ENCODE data around the gene SEMA3E.

SEMA3E gene

DNA sequence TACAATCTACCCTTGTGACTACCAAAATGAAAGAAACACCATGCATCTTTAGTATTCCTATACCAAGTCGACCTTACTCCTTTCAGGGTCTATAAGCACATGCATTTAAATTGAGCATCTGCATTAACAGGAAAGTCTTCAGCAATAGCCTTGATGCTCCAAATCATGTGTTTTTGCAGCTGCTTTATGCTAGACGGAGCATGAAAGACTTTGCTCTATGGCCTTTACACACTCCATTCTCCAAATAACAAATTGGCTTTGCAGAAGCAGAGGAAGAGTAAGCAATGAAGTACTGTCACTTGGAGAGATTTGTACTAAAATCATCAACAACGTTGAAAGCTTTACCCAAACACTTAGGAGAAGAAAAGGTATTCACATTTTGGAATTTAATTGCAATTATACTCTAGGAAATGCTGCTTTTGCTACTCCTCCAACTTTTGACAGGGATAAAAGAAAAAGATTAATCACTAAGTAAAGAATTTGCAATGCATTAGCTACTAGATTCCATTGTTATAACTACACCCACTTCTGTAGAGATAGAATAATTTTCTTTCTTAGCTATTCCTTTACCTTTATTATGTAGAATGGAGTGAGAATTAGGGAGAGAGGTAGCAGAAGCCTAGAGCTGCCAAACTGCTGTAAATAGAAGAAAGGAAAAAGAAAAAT is 131.8 kb downstream of the SEMA3E start:
- WGBS (ENCODE audit: insufficient coverage) = no CpG with 5 or more reads among the region's 3 CpGs
- Histone ChIP-seq H3K27ac (ENCODE audit: insufficient read depth in 1 of 2, low read depth in 1 of 2, low read length in 2 of 2, poor library complexity in 1 of 2, severe bottlenecking in 2 of 2) (no peak overlapping the region), H3K27me3 (replicated peaks in 2 of 5; ENCODE audit: control insufficient read depth in 4 of 5, insufficient read depth in 5 of 5, low read length in 4 of 5) (peaks cover 0 to 3% (median 0%) of the 10 kb centered on the region in 5 experiments), H3K9me3 (ENCODE audit: control extremely low read depth in 1 of 5, control insufficient read depth in 4 of 5, insufficient read depth in 2 of 5, low read depth in 1 of 5, low read length in 4 of 5) (no peaks in the 10 kb centered on the region), H3K4me3 (ENCODE audit: control insufficient read depth in 1 of 7, extremely low read depth in 1 of 7, insufficient read depth in 4 of 7, low read depth in 2 of 7, low read length in 6 of 7) (no peak overlapping the region), H3K4me1 (ENCODE audit: control extremely low read depth in 1 of 4, control insufficient read depth in 4 of 4, insufficient read depth in 4 of 4, low read length in 3 of 4) (peaks cover 0 to 2% (median 0%) of the 10 kb centered on the region in 4 experiments), H3K36me3 (ENCODE audit: control insufficient read depth in 4 of 4, insufficient read depth in 4 of 4, low read length in 3 of 4) (no peaks in the 10 kb centered on the region)
- POLR2A ChIA-PET = no interaction called here
- DNase-seq = no peak
- CTCF ChIA-PET = no interaction called here

DNA sequence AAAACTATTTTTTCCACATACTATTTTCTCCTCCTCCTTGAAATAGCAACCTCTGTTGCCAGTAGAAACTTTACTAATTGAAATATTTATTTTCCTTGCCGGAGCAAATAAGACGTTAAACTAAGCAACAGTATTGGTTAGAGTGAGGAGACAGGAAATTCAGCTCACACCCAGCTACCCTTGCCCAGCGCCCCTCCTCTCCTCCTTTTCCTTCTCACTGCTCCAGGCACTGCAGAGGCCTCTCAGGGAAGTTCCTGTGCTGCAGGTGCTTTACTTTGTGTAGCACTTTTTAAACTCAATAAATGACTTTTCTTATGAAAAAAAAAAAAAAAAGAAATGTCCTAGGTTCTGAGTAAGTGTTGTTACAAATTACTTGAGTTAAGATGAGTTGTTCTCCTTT is 134.0 kb downstream of the SEMA3E start:
- H3K27me3 ChIP-seq (replicated peaks in 2 of 5; ENCODE audit: control insufficient read depth in 4 of 5, insufficient read depth in 5 of 5, low read length in 4 of 5) = peaks cover 0 to 2% (median 0%) of the 10 kb centered on the region in 5 experiments
- H3K27ac ChIP-seq (ENCODE audit: insufficient read depth in 1 of 2, low read depth in 1 of 2, low read length in 2 of 2, poor library complexity in 1 of 2, severe bottlenecking in 2 of 2) = no peak overlapping the region
- CTCF ChIA-PET = interaction anchor here (1.1 kb wide), 1 partner anchor 40 kb away, joined by 3 read pairs; no protein-coding TSS in a partner anchor
- POLR2A ChIA-PET = no interaction called here
- 0% methylated on average over 1 of the region's 3 CpGs for WGBS (ENCODE audit: insufficient coverage)
- no peaks in the 10 kb centered on the region for H3K36me3 ChIP-seq (ENCODE audit: control insufficient read depth in 4 of 4, insufficient read depth in 4 of 4, low read length in 3 of 4)
- no peak overlapping the region for H3K4me3 ChIP-seq (ENCODE audit: control insufficient read depth in 1 of 7, extremely low read depth in 1 of 7, insufficient read depth in 4 of 7, low read depth in 2 of 7, low read length in 6 of 7)
- DNase-seq = no peak
- peaks cover 0 to 2% (median 0%) of the 10 kb centered on the region in 4 experiments for H3K4me1 ChIP-seq (ENCODE audit: control extremely low read depth in 1 of 4, control insufficient read depth in 4 of 4, insufficient read depth in 4 of 4, low read length in 3 of 4)
- no peaks in the 10 kb centered on the region for H3K9me3 ChIP-seq (ENCODE audit: control extremely low read depth in 1 of 5, control insufficient read depth in 4 of 5, insufficient read depth in 2 of 5, low read depth in 1 of 5, low read length in 4 of 5)

DNA sequence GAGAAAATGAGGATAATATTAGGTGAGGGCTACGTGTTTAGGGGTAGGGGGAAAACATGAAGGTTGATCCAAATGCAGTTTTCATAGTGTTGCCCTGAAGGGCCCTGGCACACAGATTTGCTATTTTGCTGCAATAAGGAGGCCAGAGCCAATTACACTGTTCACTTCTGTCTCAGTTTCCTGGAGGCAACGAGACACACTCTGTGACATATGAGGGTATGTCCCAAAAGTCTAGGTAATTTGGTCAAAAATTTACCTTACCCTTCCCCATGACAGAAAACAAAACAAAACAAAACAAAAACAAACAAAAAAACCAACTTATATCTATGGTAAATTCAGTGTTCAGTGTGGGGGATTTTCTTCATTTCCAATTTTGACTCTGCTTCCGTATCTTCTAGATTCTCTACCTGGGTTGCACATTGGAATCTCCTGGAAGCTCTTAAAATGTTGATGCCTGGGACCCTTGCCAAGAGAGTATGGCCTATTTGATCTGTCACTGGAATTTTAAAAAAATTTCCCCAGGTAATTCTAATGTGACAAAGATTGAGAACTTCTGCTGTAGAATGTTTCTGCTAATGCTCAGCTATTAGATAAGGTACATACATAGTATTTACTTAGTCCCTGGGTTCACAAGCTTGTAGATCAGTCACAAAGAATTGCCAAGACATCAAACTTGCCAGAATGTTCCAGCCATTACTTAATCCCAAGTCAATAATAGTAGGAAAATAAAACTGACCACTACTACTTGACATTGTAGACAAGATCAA is 139.5 kb downstream of the SEMA3E start:
- ChIA-PET CTCF (interaction anchor here (1.1 kb wide), 1 partner anchor 50 kb away, joined by 3 read pairs; no protein-coding TSS in a partner anchor), POLR2A (no interaction called here)
- WGBS (ENCODE audit: insufficient coverage) = 100% methylated on average over 1 of the region's 3 CpGs

DNA sequence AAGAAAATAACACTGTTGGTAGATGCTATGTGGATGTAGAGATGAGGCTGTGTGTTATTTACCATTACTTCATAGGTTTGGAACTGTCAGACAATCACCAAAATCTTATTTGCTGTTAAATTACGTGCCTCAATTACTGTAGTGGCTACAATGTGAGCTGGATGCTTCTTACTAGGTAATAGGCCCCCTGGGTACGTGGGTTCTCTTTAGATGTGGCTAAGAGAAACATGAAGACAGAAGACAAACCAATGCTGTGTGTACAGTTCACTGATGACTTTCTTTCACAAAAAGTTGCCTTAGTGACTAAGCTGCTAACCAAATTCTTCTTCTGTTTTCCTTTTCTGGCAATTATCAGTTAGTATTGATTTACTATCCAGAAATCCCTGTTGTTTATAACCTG is 144.6 kb downstream of the SEMA3E start:
- ChIA-PET CTCF (interaction anchor here (1.3 kb wide), 1 partner anchor 24 kb away, joined by 4 read pairs; no protein-coding TSS in a partner anchor), POLR2A (no interaction called here)
- no peak for DNase-seq
- Histone ChIP-seq H3K4me3 (ENCODE audit: control insufficient read depth in 1 of 7, extremely low read depth in 1 of 7, insufficient read depth in 4 of 7, low read depth in 2 of 7, low read length in 6 of 7) (no peak overlapping the region), H3K9me3 (ENCODE audit: control extremely low read depth in 1 of 5, control insufficient read depth in 4 of 5, insufficient read depth in 2 of 5, low read depth in 1 of 5, low read length in 4 of 5) (no peaks in the 10 kb centered on the region), H3K27me3 (replicated peaks in 2 of 5; ENCODE audit: control insufficient read depth in 4 of 5, insufficient read depth in 5 of 5, low read length in 4 of 5) (no peaks in the 10 kb centered on the region), H3K36me3 (ENCODE audit: control insufficient read depth in 4 of 4, insufficient read depth in 4 of 4, low read length in 3 of 4) (no peaks in the 10 kb centered on the region), H3K27ac (ENCODE audit: insufficient read depth in 1 of 2, low read depth in 1 of 2, low read length in 2 of 2, poor library complexity in 1 of 2, severe bottlenecking in 2 of 2) (no peak overlapping the region), H3K4me1 (ENCODE audit: control extremely low read depth in 1 of 4, control insufficient read depth in 4 of 4, insufficient read depth in 4 of 4, low read length in 3 of 4) (no peaks in the 10 kb centered on the region)
- 100% methylated on average over 2 of the region's 2 CpGs for WGBS (ENCODE audit: insufficient coverage)

More for the DNA sequence above, 139.5 kb downstream of the SEMA3E start:
- Histone ChIP-seq H3K27ac (ENCODE audit: insufficient read depth in 1 of 2, low read depth in 1 of 2, low read length in 2 of 2, poor library complexity in 1 of 2, severe bottlenecking in 2 of 2) (no peak overlapping the region), H3K4me3 (ENCODE audit: control insufficient read depth in 1 of 7, extremely low read depth in 1 of 7, insufficient read depth in 4 of 7, low read depth in 2 of 7, low read length in 6 of 7) (no peak overlapping the region), H3K27me3 (replicated peaks in 2 of 5; ENCODE audit: control insufficient read depth in 4 of 5, insufficient read depth in 5 of 5, low read length in 4 of 5) (peaks cover 0 to 2% (median 0%) of the 10 kb centered on the region in 5 experiments), H3K9me3 (ENCODE audit: control extremely low read depth in 1 of 5, control insufficient read depth in 4 of 5, insufficient read depth in 2 of 5, low read depth in 1 of 5, low read length in 4 of 5) (no peaks in the 10 kb centered on the region), H3K4me1 (ENCODE audit: control extremely low read depth in 1 of 4, control insufficient read depth in 4 of 4, insufficient read depth in 4 of 4, low read length in 3 of 4) (no peaks in the 10 kb centered on the region), H3K36me3 (ENCODE audit: control insufficient read depth in 4 of 4, insufficient read depth in 4 of 4, low read length in 3 of 4) (no peaks in the 10 kb centered on the region)
- DNase-seq = no peak

DNA sequence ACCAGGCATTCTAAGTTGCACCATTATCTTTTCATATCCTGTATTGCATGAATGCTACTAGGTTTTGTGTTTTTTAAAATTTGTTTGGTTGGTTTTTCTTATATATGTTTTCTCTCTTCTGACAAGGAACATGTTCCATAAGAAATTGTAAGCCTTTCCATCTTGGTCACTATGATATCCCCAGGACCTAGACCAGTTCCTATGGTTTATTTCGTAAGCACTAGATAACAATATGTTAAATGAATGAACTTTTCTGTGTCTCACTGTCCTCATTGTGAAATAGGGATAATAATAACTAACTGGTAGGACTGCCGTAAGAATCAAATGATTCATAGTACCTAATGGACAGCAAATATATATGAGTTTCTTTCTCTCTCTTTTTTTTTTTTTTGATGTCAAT is 146.3 kb downstream of the SEMA3E start:
- CTCF ChIA-PET = no interaction called here
- no peaks in the 10 kb centered on the region for H3K27me3 ChIP-seq (replicated peaks in 2 of 5; ENCODE audit: control insufficient read depth in 4 of 5, insufficient read depth in 5 of 5, low read length in 4 of 5)
- no peak for DNase-seq
- POLR2A ChIA-PET = no interaction called here
- H3K4me3 ChIP-seq (ENCODE audit: control insufficient read depth in 1 of 7, extremely low read depth in 1 of 7, insufficient read depth in 4 of 7, low read depth in 2 of 7, low read length in 6 of 7) = no peak overlapping the region
- no peaks in the 10 kb centered on the region for H3K36me3 ChIP-seq (ENCODE audit: control insufficient read depth in 4 of 4, insufficient read depth in 4 of 4, low read length in 3 of 4)
- H3K9me3 ChIP-seq (ENCODE audit: control extremely low read depth in 1 of 5, control insufficient read depth in 4 of 5, insufficient read depth in 2 of 5, low read depth in 1 of 5, low read length in 4 of 5) = no peaks in the 10 kb centered on the region
- no peak overlapping the region for H3K27ac ChIP-seq (ENCODE audit: insufficient read depth in 1 of 2, low read depth in 1 of 2, low read length in 2 of 2, poor library complexity in 1 of 2, severe bottlenecking in 2 of 2)
- H3K4me1 ChIP-seq (ENCODE audit: control extremely low read depth in 1 of 4, control insufficient read depth in 4 of 4, insufficient read depth in 4 of 4, low read length in 3 of 4) = no peaks in the 10 kb centered on the region
- 100% methylated on average over 1 of the region's 2 CpGs for WGBS (ENCODE audit: insufficient coverage)

GRCh38 chr7:83494683-83495082 is 154.3 kb downstream of the SEMA3E start:
- DNase-seq = no peak
- WGBS (ENCODE audit: insufficient coverage) = no CpG with 5 or more reads among the region's 2 CpGs
- ChIA-PET POLR2A (no interaction called here), CTCF (no interaction called here)
- no peaks in the 10 kb centered on the region for H3K4me1 ChIP-seq (ENCODE audit: control extremely low read depth in 1 of 4, control insufficient read depth in 4 of 4, insufficient read depth in 4 of 4, low read length in 3 of 4)
- H3K36me3 ChIP-seq (ENCODE audit: control insufficient read depth in 4 of 4, insufficient read depth in 4 of 4, low read length in 3 of 4) = no peaks in the 10 kb centered on the region
- H3K4me3 ChIP-seq (ENCODE audit: control insufficient read depth in 1 of 7, extremely low read depth in 1 of 7, insufficient read depth in 4 of 7, low read depth in 2 of 7, low read length in 6 of 7) = no peak overlapping the region
- H3K9me3 ChIP-seq (ENCODE audit: control extremely low read depth in 1 of 5, control insufficient read depth in 4 of 5, insufficient read depth in 2 of 5, low read depth in 1 of 5, low read length in 4 of 5) = no peaks in the 10 kb centered on the region
- no peak overlapping the region for H3K27ac ChIP-seq (ENCODE audit: insufficient read depth in 1 of 2, low read depth in 1 of 2, low read length in 2 of 2, poor library complexity in 1 of 2, severe bottlenecking in 2 of 2)
- no peaks in the 10 kb centered on the region for H3K27me3 ChIP-seq (replicated peaks in 2 of 5; ENCODE audit: control insufficient read depth in 4 of 5, insufficient read depth in 5 of 5, low read length in 4 of 5)

DNA sequence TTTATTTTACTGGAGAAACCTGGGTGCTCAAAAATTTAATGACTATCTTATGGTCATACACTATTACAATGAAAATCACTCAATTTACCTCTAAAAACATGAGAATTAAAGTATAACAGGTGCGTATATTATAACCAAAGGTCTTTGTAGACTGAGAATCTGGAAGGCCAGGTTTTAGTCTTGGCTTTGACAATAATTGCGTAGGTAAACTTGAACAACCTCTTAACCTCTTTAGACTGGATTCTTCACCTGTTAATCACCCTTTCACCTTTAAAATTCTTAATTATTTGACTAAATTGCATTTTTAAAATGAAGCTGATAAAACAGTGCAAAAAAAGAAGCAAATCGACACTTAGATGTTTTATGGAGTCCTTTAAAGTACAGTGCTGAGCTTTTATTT is 156.1 kb downstream of the SEMA3E start:
- no peak for DNase-seq
- Histone ChIP-seq H3K9me3 (ENCODE audit: control extremely low read depth in 1 of 5, control insufficient read depth in 4 of 5, insufficient read depth in 2 of 5, low read depth in 1 of 5, low read length in 4 of 5) (no peaks in the 10 kb centered on the region), H3K27me3 (replicated peaks in 2 of 5; ENCODE audit: control insufficient read depth in 4 of 5, insufficient read depth in 5 of 5, low read length in 4 of 5) (no peaks in the 10 kb centered on the region), H3K4me1 (ENCODE audit: control extremely low read depth in 1 of 4, control insufficient read depth in 4 of 4, insufficient read depth in 4 of 4, low read length in 3 of 4) (no peaks in the 10 kb centered on the region), H3K36me3 (ENCODE audit: control insufficient read depth in 4 of 4, insufficient read depth in 4 of 4, low read length in 3 of 4) (no peaks in the 10 kb centered on the region), H3K27ac (ENCODE audit: insufficient read depth in 1 of 2, low read depth in 1 of 2, low read length in 2 of 2, poor library complexity in 1 of 2, severe bottlenecking in 2 of 2) (no peak overlapping the region), H3K4me3 (ENCODE audit: control insufficient read depth in 1 of 7, extremely low read depth in 1 of 7, insufficient read depth in 4 of 7, low read depth in 2 of 7, low read length in 6 of 7) (no peak overlapping the region)
- ChIA-PET CTCF (no interaction called here), POLR2A (no interaction called here)
- 96% methylated on average over 3 of the region's 3 CpGs for WGBS (ENCODE audit: insufficient coverage)
